ENCODE data around the gene MDM4. TPM values are rescaled to one million over a fixed set of nuclear protein-coding genes. Genes with fewer than 3 reads are reported as not detected.
A peak's percentile ranks its signal among the peaks of the same experiment; 100 is the strongest.
"Not testable (repeated sequence)": the region's sequence is repeated elsewhere in the genome, so short reads cannot be mapped to it uniquely, and the experiment has no call there.

MDM4 gene
- total RNA-seq, 4 donors from 2014 or later = 72.3 to 177 (median 102) TPM

GRCh38 chr1:204480515-204480914 lies 35.7 kb upstream of the MDM4 start:
- intact Hi-C loops (cut with DNase I) = no loop called here
- H3K4me1 ChIP-seq = peaks cover 82 to 94% of the 10 kb centered on the region in 2 donors
- H3K36me3 ChIP-seq = no peaks in the 10 kb centered on the region
- H3K4me3 ChIP-seq (replicated peaks in 1 of 3) = no peak overlapping the region
- DNase-seq = peak; percentile 62 to 68
- no peak for TF ChIP-seq POLR2A (IDR thresholded peaks at IDR 0.05)
- no peak for TF ChIP-seq CTCF (IDR thresholded peaks at IDR 0.05)
- 40 to 54% methylated on average over 5 to 8 of the region's 8 CpGs for WGBS, 2 donors
- H3K9me3 ChIP-seq = no peaks in the 10 kb centered on the region
- H3K27me3 ChIP-seq = no peaks in the 10 kb centered on the region
- peak overlapping the region; percentile 91 to 96 (median 94) for H3K27ac ChIP-seq

- no peak for DNase-seq
- Histone ChIP-seq H3K27me3 (no peaks in the 10 kb centered on the region), H3K4me3 (replicated peaks in 1 of 3) (no peak overlapping the region), H3K27ac (peak overlapping the region in 2 of 3 donors; percentile 8 to 28), H3K9me3 (no peaks in the 10 kb centered on the region), H3K36me3 (no peaks in the 10 kb centered on the region), H3K4me1 (peaks cover 54 to 69% of the 10 kb centered on the region in 2 donors)
- WGBS, 2 donors = 70 to 74% methylated on average over 7 of the region's 7 CpGs
- intact Hi-C loops (cut with DNase I) = no loop called here
- TF ChIP-seq CTCF (IDR thresholded peaks at IDR 0.05) (no peak), POLR2A (IDR thresholded peaks at IDR 0.05) (no peak)
These were observed 32.4 kb upstream of the MDM4 start for GRCh38 chr1:204483791-204484190.

DNA sequence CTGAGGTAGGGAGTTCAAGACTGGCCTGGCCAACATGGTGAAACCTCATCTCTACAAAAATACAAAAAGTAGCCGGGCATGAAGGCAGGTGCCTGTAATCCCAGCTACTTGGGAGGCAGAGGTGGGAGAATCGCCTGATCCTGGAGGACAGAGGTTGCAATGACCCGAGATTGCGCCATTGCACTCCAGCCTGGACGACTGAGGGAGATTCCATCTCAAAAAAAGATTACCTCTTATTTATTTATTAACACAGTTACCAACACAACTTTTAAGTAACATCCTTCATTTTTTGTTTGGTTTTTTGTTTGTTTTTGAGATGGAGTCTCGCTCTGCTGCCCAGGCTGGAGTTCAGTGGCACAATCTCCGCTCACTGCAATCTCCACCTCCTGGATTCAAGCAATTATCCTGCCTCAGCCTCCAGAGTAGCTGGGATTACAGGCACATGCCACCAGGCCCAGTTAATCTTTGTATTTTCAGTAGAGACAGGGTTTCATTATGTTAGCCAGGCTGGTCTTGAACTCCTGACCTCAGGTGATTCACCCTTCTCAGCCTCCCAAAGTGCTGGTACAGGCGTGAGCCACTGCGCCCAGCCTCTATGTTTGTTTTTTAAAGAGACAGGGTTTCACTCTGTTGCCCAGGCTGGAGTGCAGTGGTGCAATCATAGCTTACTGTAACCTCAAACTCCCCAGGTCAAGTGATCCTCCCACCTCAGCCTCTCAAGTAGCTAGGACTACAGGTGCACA lies 29.5 kb upstream of the MDM4 start:
- WGBS, 2 donors = 91 to 94% methylated on average over 9 of the region's 9 CpGs
- H3K27me3 ChIP-seq; H3K27ac ChIP-seq; DNase-seq; H3K9me3 ChIP-seq; intact Hi-C loops (cut with DNase I); H3K4me3 ChIP-seq (replicated peaks in 1 of 3); H3K36me3 ChIP-seq: not testable (repeated sequence)
- peaks cover 26 to 49% of the 10 kb centered on the region in 2 donors for H3K4me1 ChIP-seq

DNA sequence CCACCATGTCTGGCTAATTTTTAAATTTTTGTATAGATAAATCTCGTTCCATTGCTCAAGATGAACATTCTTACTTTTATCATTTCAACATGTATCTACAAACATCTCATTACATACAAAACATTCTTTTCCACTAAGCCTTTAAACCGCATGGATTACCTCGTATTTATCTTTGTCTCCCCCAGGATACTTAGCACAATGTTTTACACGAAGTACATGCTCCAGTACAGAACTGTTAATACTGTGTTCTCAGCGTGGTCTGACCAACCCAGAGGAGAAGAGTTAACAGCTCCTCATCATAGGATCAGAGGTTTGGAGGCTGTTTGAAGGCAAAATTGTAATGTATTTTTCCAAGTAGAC lies 29.0 kb upstream of the MDM4 start:
- intact Hi-C loops (cut with DNase I) = no loop called here
- no peak for TF ChIP-seq POLR2A (IDR thresholded peaks at IDR 0.05)
- TF ChIP-seq CTCF (IDR thresholded peaks at IDR 0.05) = no peak
- peaks cover 25 to 49% of the 10 kb centered on the region in 2 donors for H3K4me1 ChIP-seq
- H3K4me3 ChIP-seq (replicated peaks in 1 of 3) = no peak overlapping the region
- H3K27me3 ChIP-seq = no peaks in the 10 kb centered on the region
- H3K36me3 ChIP-seq = no peaks in the 10 kb centered on the region
- H3K9me3 ChIP-seq = no peaks in the 10 kb centered on the region
- no peak overlapping the region for H3K27ac ChIP-seq
- DNase-seq = no peak
- WGBS, 2 donors = 91 to 93% methylated on average over 5 of the region's 5 CpGs

DNA sequence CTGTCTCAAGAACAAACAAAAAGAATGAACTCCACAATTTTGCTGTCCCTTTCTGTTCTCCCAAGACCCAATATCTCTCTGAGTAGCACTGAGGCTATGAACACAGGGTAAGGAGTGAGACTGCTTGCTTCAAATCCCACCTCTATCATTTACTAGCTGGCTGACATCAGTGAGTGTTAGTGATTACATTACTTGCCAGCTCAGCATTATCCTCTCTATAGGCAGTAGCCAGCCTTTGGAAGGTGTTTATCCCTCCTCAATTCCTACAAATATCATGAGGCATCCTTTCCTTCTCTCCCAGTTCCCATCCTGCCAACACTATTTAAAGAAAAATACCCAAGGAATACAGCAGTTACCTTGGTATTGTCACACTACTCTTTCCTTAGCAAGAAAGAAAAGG lies 24.6 kb upstream of the MDM4 start:
- no peak for DNase-seq
- TF ChIP-seq POLR2A (IDR thresholded peaks at IDR 0.05) (no peak), CTCF (IDR thresholded peaks at IDR 0.05) (no peak)
- Histone ChIP-seq H3K36me3 (no peaks in the 10 kb centered on the region), H3K4me1 (peaks cover 28 to 34% of the 10 kb centered on the region in 2 donors), H3K4me3 (replicated peaks in 1 of 3) (no peak overlapping the region), H3K27ac (peak overlapping the region in 2 of 3 donors; percentile 93 to 97), H3K9me3 (no peaks in the 10 kb centered on the region), H3K27me3 (no peaks in the 10 kb centered on the region)
- intact Hi-C loops (cut with DNase I) = no loop called here
